NCI-H1105 treated with DMSO at 0.1 percent for 48 hours (cell line): ENCODE results near the gene OMP.

Experiments
- DNase-seq: peaks from one replicate; lab custom pipeline; 2025; lab: John Stamatoyannopoulos, UW

The OMP gene

DNA sequence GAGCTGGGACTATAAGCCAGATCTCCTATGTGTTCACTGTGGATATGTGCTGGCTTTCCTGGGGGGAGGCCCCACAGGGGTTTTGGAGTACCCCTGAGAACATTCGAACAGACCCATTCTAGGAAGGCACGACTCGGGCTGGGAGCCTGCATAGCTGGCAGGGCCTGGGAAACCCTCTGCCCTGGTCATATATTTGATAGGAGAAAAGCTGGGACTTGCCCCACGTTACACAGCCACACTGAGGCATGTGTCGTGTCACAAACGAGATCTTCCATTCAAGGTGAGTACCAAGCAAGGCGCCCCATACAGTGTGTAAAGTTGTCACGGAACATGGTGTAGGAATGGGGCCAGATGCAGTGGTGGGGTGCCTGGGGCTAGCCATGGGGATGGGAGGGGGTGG lies 36.6 kb downstream of the OMP start:
- DNase-seq: no peak

DNA sequence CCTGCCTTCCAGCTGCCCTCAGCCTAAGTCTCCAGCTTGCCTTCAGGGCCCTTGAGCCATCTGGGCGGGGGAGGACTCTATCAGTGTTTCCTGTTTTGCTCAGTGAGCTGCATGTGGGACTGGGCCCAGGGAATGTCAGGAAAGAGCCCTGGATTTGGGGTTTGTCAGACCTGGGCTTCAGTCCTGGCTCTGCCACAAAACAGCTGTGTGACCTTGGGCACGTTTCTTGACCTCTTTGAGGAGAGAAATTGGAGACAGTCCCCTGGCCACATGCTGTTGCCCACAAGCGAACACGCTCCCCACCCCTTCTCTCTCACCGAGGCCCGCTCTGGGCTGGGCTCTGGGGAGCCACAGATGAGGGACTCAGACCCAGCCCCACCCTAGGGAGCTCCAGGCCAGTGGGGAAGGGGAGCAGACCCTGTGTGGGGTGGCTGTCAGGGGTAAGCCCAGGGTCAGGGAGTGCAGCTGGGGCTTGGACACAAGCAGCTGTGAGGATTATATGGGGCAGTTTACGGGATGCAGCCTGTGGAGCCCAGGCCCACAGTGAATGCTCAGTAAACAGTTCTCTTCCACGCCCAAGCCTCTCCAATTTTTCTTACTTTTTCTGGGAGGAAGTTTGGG lies 37.7 kb downstream of the OMP start:
- DNase-seq: no peak

DNA sequence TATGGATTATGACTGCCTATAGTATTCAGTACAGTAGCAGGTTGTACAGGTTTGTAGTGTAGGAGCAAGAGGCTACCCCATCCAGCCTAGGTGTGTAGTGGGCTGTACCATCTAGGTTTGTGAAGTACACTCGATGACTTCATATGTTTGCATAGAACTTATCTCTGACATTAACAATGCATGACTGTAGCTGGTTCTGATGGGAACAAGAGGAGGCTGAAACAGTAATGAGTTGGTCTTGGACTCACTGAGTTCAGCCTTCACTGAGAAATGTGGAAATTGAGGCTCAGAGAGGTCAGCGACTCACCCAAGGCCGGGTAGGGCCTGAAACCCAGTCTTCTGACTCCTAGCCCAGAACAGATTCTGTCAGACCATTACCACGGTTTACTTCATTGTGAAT lies 38.4 kb downstream of the OMP start:
- no peak for DNase-seq

DNA sequence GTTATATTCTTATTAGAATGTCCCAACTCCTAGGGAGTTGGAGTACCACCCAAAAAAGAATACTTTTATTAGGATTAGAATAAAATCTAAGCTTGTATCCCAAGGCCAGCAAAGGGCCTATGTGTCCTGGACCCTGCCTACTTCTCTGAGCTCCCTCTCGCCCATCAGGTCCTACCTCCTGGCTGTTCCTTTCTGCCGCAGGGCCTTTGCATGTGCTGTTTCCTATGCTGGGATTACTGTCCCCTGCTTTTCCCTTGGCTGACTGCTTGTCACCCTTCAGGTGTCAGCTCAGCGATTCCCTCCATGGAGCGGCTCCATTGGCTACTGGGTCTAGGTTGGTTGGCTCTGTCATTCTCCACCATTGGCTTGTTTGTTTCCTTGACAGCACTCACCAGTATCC lies 38.8 kb downstream of the OMP start:
- DNase-seq: no peak

DNA sequence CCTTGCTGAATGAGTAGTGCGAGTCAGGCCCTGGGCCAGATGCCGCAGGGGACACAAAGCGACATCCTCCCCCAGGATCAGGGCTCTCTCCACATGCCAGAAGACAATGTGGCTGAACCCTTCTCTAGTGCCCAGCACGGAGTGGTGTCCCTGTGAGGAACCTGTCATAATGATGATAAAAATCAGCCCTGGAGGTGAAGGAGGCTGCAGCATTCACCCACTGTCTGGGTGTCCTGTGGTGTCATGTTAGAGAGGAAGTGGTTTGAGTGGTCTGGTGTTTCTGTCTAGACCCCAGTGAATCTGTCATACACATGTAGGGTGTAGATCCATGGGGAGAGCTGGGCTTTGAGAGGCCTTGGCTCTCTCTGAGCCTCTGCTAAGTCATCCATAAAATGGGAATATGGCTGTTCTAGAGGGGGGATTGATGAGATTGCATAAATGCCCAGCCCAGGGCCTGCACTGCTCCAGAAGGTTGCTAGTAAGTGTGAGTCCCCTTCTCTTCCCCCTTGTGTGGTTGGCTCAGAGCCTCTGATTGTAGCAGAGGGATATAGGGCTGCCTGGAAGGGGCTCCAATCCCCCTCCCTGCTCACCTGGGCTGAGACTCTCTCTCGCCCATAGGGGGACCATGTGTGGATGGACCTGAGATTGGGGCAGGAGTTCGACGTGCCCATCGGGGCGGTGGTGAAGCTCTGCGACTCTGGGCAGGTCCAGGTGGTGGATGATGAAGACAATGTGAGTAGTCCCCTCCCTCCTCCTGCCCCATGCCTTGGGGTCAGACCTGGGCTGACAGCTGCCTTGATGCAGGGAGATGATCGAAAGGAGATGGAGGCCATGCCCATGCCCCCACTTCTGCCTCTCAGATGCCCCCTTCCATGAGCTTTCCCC lies 39.7 kb downstream of the OMP start:
- no peak for DNase-seq

DNA sequence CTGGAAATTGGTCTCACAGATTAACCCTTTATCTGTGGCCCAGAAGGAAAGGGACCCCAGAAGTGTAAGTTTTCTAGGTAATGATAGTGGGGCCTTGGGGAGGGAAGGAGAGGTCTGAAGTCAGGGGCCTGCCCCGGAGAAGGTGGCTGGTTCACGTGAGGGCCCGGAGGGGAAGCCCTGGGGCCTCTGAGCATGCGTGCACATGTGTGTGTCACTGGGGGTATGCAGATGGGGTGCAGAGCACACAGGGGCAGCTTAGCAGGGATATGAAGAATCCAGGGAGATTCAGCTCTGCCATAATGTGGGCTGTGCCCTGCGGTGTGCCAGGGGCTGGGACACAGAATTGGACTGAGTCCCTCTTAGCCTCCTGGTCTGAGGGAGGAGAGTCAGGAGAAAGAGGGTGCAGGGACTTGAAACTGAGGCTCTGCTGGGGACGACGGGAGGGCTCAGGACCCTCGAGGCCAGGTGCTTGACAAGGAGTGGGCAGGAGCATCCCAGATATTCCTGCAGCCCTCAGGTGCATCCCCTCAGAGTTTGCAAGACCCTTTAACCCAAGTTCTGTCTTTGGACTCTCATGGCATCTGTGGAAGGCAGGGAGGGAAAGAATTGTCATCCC lies 40.9 kb downstream of the OMP start:
- no peak for DNase-seq

DNA sequence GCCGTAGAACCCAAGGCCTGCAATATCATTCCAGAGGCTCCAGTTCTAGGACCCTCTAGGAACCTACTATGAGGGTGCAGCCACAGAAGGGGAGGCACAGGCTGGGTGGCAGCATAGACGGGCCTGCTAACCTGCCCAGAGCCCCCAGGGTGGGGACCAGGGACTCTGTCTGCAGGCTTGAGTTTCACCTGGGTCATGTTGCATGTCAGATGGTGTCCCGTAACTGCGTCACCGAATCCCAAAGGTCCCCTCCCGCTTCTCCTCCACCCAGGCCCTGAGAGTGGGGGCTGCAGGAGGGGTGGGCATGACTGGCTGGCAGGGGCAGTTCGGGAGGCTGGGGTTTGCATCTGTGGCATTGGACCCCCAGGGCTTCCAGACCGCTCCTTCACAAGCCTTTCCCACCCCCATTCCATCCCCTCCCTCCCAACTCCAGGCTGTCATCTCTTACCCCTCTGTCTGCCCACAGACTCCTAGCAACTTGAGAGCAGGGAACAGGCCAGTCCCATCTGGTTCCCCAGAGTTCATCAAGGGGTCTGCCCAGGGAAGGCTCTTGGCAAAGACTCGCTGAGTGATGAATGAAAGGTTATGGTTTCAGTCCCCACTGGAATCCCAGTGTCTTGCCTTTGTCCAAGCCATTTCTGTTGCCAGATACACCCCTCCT lies 41.7 kb downstream of the OMP start:
- DNase-seq: no peak

DNA sequence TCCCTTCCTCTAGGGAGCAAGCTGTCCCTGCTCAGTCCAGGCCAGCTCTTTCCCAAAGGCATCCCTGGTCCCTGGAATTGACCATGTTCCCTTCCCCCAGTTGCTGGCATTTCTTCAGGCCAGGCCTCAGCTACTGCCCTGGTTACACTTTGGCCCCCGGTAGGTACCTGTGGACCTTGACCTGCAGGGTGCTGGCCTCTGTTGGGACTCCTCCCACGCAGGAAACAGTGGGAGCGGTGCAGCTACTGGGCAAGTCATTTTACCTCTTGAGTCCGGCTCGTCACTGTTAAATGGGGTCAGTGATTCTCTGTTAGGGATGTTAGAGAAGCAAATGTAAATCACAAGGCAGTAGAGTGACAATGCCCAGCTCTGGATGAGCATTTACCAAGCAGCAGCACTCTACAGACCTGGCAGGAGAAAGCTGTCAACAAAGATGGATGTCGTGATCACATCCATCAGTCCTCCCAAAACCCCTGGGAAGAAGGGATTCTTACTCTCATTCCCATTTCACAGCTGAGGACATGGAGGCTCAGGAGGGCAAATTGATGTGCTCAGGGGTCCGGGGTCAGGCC lies 42.3 kb downstream of the OMP start:
- no peak for DNase-seq

DNA sequence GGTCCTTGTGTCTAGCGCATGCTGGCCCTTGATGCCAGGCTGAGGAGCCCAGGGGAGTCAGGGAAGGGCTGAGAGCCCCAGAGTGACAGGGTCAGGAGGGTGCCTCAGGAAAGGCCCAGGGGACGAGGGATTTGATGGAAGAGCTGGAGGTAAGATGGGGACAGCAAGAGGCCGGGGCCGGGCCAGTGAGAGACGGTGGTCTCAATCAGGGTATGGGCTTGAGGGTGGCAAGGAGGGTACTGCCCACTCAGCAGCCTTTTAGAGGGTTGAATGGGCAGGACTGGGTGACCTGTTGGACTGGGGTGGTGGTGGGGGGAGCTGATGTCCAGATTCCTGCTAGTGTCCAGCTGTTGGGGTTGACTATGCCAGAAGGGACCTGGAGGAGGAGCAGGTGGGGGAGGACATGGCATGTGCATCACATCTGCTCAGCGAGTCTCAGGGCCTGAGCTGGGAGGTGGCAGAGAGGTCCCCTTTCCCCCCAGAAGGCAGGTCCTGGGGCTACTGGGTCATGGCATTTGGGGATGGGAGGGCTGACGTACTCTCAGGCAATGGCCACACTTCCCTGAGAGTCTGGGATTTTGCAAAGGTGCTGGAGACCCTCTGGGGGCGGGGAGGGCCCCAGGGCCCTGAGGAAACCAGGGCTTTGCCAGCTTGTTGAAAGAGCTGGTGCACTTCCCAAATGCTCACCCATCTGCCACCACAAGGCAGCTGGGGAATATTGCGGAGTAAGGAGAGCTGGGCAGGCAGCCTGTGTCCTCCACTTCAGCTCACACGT lies 43.8 kb downstream of the OMP start:
- DNase-seq: no peak

DNA sequence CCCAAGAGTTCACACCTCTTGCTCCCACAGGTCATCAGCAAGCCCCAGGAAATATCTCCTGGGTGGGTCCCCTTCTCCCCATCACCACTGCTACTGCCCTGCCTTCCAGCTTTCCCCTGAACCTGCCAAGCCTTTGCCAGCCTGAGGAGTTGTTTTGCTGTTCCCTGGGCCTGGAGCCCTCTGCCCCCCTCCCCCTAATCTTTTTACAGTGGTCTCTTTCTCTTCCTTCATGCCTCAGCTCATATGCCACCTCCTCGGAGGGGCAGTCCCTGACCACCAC lies 44.3 kb downstream of the OMP start:
- no peak for DNase-seq

DNA sequence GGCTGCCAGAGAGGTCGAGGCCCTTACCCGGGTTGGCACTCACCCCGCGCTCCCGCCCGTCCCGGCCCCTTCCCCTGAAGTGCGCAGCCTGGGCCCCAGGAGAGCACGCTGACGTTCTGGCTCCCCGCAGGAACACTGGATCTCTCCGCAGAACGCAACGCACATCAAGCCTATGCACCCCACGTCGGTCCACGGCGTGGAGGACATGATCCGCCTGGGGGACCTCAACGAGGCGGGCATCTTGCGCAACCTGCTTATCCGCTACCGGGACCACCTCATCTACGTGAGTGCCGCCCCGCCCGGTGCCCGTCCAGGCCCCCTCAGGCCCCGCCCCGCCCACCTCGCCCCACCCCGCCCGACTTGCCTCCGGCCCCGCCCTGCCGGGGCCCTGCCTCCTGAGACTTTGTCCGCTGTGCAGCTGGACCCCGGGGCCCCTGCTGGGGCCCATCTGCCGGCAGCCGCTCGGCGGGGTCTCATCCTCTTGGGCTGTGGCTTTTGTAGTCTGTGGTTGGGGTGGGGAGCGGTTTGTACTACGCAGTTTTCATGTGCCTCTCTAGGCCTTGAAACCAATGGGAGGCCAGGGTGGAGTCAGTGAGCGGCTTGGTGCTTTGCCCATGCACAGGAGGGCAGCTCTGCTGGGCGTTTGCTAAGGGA lies 45.2 kb downstream of the OMP start:
- DNase-seq: no peak

DNA sequence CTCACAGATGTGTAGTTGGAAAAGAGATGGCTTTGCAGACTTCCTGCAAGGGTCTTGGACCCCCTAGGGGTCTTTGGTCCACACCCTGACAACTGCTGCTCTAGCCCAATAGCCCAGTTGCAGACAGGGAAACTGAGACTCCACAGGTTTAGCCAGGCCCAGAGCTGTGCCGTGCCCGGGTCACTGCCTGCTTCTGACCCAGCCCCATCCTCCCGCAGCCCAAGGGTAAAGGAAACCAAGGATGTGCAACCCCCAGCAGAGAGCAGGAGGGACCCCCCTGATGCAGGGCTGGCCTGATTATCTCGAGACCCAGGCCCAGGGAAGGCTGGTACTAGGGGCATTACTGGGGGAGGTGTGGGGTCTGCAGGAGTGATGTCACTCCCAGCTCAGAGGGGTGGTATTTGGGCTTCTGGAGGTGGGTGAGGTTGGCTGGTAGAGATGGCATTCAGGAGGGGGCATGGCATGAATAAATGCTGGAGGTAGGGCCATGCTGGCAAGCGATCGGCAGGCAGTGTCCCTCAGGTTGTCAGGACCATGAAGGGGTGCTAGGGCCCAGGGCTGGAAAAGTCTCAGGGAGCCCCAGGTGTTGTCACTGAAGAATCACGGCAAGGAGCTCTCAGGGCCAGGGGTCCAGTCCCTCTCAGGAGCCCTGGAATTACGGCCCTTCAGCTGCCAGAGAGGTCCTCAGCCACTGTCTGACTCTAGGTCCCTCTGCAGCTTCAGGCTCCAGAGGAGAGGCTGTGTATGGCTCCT lies 46.5 kb downstream of the OMP start:
- no peak for DNase-seq

DNA sequence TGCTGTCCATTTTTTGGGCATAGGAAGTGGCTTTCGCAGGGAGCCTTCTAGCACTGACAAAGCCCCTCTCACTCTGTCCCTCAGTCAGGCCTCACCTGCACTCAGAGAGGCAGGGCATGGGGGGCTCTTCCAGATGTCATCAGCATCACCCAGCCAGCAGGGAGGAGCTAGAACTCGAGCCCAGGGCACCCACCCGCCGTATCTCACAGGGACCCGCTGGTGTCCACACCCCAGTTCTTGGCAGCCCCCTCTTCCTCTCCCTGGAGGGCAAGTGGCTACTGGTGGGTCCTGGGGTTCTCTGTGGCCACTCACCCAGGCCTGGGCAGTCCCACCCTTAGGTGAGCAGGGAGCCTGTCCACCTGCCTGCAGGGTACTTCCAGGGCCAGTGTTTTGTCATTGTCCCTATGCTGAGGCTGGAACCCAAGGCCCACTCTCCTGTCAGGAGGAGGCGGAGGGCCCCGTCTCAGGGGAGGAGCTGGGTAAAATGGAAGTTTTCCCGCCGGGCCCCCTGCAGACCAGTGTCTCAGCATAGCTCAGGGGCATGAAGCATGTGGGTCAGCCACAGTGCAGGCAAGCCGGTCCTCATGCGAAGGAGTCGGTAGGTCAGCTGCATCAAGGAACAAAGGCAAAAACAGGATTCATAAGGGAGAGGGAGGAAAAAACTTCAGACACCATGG lies 47.2 kb downstream of the OMP start:
- DNase-seq: no peak

DNA sequence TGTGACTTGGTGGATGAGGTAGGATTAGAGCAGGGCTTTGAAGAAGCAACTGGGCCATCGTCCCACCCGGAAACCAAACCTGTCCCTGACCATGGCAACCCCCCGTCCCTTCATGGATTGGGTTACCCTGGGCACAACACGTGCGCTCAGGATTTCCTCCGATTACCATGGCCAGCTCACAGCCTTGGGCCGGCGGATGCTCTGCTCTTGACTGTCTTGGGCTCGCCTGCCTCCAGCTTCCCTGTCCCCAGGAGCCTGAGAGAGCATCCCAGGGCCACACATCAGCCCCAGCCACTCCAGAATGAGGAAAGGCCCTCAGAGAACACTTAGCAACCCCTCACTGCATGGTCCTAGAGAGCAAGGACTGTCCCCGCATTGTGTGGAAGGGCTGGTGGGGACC lies 48.2 kb downstream of the OMP start:
- DNase-seq: no peak

DNA sequence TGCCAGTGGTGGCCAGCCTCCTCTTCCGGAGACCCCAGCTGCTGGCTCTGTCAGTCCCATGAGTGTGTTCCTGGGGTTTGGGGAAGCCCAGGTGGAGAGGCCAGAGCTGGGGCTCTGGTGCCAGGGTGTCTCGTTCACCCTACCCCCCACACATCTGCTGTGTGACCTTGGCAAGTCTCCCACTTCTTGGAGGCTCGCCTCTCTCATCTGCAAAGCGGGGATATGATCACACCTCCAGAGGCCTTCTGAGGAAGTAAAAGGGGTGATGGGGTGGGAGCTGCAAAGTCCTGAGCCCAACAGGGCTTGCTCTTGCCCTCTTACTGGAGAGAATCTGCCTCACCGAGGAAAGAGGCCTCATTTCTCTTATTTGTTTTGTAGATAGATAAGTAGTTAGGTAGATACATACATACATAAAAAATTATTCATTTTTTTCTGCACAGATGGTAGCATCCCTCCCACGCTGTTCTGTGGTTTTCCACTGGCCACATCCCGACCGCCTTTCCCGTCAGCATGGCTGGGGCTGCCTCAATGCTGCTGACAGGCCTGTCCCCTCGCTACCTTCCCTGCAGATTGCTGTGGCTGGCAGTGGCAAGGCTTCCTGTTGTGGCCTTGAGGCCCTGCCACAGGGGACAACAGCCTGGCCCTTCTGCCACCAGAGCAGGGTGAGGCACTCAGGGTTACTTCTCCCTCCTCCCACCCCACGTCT lies 49.3 kb downstream of the OMP start:
- DNase-seq: peak; percentile 81

DNA sequence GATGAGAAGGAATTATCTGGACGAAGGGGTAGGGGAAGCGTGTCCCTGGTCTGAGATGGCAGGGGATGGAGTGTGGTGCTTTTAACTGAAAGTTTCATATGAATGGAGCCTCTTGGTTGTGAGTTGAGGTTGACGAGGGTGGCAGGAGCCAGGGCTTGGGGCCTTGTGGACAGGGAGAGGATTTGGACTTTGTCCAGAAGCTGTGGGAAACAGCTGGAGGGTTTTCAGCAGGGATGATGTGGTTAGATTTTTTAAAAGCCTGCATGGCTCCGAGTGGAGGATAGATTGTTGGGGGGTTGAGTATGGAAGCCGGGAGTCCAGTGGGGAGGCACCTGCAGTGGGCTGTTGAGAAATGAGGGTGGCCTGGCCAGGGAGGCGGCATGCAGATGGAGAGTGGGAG lies 50.2 kb downstream of the OMP start:
- DNase-seq: no peak
